Islet precursor cell (in vitro differentiated cells): ENCODE measurements around the gene TPBGL.

Experiments
- DNase-seq: peaks from one replicate; pipeline ENCODE4 v3.0.0-alpha.2; 2018

Gene TPBGL

DNA sequence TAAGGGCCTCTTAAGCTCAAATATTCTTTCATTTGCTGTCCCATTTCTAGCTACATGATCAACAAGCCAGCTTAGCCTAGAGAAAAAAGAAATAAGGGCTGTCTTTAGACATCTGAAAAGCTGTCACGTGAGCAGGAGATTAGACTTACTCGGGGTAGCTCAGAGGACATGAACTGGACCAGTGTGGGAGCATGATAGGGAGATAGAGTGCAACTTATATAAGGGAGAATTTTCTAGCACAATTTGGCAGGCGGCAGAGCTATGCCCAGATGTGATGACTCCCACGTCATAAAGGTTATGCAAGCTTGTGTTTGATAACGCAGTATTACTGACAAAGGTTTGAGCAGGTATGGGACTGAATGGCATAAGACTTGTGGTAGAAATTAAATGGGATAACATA lies 28.2 kb upstream of the TPBGL start:
- DNase-seq = no peak

- peak; percentile 96 for DNase-seq
Observed at GRCh38 chr11:75214411-75214821, 26.2 kb upstream of the TPBGL start.

DNA sequence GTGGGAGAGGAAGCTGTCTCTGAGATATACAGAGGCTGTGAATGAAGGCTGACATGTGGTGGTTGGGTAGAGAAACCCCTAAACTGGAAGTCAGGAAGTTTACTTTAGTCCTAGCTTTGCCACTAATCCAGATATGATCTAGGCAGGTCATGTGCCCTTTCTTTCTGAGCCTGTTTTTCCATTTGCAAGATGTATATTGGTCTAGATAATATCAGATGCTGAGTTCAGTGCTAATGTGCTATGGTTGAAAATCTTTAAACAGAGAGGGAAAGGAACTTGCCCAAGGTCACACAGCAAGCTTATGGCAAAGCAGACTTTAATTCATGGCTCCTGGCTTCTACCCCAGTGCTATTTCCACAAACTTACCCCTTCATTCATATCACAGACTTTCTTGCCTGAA lies 25.7 kb upstream of the TPBGL start:
- no peak for DNase-seq

DNA sequence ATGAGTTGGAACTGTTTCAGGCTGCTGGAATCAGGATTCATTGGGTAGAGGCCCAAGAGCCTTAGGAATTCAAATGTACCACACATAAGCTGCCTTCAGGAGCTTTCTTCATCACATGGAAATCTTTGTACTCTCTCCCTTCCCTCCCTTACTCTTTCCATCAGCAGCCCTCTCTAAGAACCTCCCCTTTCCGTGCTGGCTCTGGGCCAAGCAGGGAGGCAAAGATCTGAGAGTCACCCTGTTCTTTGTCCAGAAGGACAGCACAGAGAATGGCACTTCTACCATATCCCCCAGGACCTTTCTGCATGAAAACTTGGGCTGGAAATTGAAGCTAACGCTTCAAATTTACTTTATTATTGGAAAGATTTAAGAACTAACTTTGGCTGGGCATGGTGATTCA lies 20.7 kb upstream of the TPBGL start:
- DNase-seq = no peak

DNA sequence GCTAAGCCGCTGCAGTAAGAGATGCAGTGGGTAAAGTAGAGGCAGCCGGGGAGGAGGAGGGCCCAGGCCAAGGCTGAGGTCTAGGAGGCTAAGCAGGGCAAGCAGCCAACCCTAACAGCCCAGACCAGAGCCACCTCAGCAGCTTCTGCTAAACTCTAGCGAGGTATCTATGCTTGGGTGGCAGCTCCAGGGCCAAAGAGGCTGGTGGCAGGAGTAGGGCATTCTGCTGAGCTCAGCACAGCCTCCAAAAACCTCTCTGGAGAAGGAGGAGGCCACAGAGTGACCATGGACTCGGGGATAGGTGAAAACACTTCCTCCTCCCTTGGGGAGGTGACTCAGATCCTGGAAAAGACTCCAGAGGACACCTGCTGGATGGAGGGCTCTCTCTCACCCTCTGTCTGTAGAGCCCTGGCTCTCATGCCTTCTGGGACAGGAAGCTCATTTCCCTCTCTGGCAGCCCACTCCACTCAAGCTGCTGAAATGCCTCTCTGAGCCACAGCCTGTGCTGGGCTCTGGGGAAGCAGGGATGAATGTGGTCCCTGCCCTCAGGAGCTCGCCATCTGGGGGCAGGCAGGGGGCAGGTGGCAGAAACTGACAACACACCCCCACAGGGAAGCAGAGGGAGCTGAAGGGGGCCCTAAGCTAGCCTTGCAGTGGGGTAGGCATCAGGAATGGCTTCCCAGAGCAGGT lies 16.5 kb upstream of the TPBGL start:
- peak; percentile 60 for DNase-seq

- no peak for DNase-seq
Observed at GRCh38 chr11:75225794-75226193, 14.8 kb upstream of the TPBGL start.

GRCh38 chr11:75229466-75229865 lies 11.1 kb upstream of the TPBGL start:
- DNase-seq = no peak

DNA sequence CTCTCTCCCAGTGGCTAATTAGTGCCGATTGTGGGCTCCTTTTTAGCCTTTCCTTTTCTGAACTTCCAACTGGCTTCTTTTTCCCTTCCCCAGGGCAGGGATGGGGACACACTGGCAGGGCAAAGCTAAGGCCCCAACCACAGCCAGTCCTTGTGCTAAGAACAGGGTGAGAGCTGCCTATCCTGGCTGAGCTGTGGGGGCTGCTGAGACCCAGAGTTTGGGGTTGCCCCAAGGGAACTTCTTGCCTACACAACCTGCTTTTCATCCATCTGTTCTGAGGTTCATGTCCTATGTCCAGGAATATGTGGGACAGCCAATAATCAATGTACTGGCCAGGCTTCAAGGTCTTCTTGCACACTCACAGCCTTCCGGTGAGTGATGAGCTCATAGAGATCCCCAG lies 10.0 kb upstream of the TPBGL start:
- peak; percentile 38 for DNase-seq

DNA sequence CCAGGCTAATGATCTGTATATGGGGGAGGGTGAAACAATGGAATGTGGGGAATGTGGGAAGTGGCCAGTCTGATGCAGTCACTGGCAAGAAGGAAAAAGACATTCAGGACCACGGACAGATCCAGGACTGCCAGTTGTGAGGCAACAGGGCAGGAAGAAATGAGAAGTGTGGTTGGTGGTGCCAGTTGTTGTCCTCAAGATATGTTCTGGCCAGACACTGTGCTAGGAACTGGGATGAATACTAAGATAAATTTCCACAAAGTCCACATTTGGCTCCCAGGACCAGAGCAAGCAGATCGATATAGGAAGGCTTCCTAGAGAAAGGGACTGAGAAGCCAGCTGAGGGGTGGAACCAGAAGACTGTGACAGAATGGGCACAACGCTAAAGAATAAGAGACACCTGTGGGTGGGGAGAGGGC lies 6.8 kb upstream of the TPBGL start:
- peak; percentile 82 for DNase-seq

GRCh38 chr11:75236062-75236461 lies 4.5 kb upstream of the TPBGL start:
- peak; percentile 37 for DNase-seq

DNA sequence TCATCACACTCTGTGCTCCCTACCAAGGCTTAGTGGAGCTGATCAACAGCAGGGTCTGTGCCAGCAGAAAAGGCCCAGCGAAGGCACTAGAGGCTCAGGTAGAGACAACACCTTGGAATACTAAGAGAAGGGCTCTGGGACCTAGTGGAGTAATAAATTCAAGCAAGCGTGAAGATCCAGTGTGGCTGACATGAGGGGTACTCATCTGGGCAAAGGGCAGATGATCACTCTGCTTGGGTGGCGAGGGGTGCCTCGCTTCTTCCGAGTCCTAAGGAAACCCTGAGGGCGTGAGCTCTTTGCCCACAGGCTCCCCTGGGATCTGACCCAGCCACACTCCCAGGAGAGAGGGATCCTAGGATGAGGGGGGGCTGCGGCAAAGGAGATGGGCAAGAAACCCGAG lies 3.5 kb upstream of the TPBGL start:
- DNase-seq = peak; percentile 43

- peak; percentile 44 for DNase-seq
Observed at GRCh38 chr11:75238595-75239440, 1.8 kb upstream of the TPBGL start.

- DNase-seq = peak; percentile 46
Observed at GRCh38 chr11:75239531-75240290, 863 bp upstream of the TPBGL start.

DNA sequence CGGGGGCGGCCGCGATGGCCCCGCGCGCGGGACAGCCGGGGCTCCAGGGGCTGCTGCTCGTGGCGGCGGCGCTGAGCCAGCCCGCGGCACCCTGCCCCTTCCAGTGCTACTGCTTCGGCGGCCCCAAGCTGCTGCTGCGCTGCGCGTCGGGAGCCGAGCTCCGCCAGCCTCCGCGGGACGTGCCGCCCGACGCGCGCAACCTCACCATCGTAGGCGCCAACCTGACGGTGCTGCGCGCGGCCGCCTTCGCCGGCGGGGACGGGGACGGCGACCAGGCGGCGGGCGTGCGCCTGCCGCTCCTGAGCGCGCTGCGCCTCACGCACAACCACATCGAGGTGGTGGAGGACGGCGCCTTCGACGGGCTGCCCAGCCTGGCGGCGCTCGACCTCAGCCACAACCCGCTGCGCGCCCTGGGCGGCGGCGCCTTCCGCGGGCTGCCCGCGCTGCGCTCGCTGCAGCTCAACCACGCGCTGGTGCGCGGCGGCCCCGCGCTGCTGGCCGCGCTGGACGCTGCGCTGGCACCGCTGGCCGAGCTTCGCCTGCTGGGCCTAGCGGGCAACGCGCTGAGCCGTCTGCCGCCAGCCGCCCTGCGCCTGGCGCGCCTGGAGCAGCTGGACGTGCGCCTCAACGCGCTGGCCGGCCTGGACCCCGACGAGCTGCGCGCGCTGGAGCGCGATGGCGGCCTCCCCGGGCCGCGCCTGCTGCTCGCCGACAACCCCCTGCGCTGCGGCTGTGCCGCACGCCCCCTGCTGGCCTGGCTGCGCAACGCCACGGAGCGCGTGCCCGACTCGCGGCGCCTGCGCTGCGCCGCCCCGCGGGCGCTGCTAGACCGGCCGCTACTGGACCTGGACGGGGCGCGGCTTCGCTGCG lies 697 bp downstream of the TPBGL start:
- DNase-seq = peak; percentile 94

- DNase-seq = peak; percentile 49
Observed at GRCh38 chr11:75241906-75242644, 1.5 kb downstream of the TPBGL start.

DNA sequence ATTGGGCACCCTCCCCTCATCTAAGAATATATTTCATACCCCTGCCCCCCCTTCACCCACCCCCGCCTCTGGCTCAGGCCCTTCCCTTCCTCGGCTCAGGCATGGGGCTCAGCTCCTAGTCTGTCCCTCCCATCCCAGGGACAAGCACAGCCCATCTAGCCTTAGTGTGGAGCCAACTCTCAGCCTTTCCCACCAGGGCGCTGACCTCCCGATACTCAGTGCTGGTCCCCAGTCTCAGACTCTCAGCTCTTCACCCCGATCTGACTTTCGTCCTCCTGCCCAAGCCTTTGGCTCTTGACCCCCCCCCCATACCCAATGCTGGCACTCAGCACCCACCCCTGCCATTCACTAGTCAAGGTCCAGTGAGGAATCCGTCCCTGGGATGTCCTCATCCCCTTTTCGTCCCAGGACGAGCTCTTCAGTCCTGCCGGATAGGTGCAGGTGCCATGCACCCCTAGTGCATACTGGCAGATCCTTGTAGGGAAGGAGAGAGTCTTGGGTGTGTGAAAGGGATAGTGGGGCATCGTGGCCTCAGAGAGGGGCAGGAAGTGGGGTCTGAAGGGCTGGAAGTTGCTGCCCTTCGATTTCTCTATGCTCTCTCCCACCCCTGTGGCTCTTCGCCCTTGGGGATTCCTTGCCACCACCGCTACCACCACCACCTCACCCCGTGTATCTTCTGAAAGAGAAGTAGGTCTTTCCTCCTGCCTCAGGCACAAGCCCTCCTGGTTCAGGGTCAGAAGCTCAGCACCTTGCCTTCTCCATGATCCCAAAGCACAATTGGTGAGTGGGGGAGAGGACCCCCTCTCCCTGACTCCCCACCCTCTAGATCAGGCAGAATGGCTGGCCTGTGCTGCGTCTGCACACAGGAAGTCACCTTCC lies 2.4 kb downstream of the TPBGL start:
- peak; percentile 22 for DNase-seq

- DNase-seq = peak; percentile 31
Observed at GRCh38 chr11:75244052-75244814, 3.7 kb downstream of the TPBGL start.

- peak; percentile 60 for DNase-seq
Observed at GRCh38 chr11:75245356-75246005, 4.9 kb downstream of the TPBGL start.

- DNase-seq = peak; percentile 36
Observed at GRCh38 chr11:75246006-75246670, 5.6 kb downstream of the TPBGL start.
